SU-DHL-6 (cell line): ENCODE measurements around the gene NCAPD3.

Experiments
- EZH2phosphoT487 ChIP-seq: fragments of 200-600 bp; sonication (generic), shearing (Covaris generic); conservative IDR thresholded peaks from 2 replicates; pipeline ENCODE4 v1.6.1; 2018; ENCODE audit warnings: mild to moderate bottlenecking, antibody characterized with exemption, low read length, moderate library complexity, mixed read lengths
- TF ChIP-seq, protein P1 (sequence below): fragments of 200-600 bp; sonication (generic); IDR thresholded peaks from one replicate; pipeline ENCODE4 v1.5.1; 2017; ENCODE audit warnings: antibody characterized with exemption, mild to moderate bottlenecking, low read length, moderate library complexity; ENCODE audit not compliant: insufficient read depth, poor library complexity, severe bottlenecking

DNA sequence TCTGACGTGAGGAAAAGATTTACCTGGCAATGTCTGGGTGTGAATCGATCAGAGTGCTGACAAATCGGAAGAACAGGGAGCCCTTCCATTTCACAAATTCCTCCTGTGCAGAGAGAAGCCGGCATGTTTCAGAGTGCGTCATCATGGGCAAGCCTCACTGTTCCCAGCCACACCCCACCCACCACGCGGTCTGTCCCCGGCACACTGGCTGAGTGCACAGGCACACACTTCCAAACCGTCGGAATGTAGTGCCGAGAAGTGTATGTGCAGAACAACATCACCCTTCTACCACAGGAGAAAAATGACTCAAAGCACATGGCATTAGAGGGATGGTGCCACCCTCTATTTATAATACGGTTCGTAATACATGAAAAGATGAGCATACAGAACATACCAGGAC, 47.5 kb downstream of the NCAPD3 start:
- TF ChIP-seq, protein P1, sequence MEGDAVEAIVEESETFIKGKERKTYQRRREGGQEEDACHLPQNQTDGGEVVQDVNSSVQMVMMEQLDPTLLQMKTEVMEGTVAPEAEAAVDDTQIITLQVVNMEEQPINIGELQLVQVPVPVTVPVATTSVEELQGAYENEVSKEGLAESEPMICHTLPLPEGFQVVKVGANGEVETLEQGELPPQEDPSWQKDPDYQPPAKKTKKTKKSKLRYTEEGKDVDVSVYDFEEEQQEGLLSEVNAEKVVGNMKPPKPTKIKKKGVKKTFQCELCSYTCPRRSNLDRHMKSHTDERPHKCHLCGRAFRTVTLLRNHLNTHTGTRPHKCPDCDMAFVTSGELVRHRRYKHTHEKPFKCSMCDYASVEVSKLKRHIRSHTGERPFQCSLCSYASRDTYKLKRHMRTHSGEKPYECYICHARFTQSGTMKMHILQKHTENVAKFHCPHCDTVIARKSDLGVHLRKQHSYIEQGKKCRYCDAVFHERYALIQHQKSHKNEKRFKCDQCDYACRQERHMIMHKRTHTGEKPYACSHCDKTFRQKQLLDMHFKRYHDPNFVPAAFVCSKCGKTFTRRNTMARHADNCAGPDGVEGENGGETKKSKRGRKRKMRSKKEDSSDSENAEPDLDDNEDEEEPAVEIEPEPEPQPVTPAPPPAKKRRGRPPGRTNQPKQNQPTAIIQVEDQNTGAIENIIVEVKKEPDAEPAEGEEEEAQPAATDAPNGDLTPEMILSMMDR, result no peak
- no peak for TF ChIP-seq EZH2phosphoT487
